ENCODE data around the gene AKT3. TPM values are rescaled to one million over a fixed set of nuclear protein-coding genes. Genes with fewer than 3 reads are reported as not detected.

The AKT3 gene
- total and polyA plus RNA-seq, 7 donors, result 2.1 to 105 (median 66.4) TPM

DNA sequence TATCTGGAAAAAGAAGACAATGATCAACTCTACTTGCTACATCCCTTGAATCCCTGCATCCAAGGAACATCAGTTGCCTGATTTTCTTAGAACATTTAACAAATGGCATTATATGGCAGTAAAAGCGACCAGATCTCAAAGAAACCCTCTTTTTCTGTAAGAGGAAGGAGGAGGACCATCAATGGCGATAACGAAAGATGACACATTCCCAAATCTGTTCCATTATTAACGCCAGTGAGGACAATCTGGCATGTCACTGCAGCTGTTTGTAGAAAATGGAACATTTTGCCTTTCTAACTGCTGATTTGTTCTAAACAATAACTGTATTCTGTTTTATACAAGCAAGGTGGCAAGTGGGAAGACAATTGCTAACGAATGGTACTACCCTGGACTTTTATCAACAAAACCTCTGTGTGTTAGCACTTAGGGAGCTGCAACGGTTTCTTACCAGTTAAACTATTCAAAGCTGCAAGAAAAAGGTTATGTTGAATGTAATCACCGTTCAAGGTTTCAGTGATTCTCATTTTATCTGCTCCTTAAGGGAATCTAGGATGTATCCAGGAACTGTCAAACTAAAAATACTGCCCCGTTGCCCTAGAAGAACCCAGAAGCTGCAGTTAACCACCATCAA is 342.3 kb downstream of the AKT3 start:
- no peak for DNase-seq
- intact Hi-C loops (cut with DNase I), result no loop called here
- peaks cover 0 to 59% (median 12%) of the 10 kb centered on the region in 4 donors for H3K36me3 ChIP-seq

DNA sequence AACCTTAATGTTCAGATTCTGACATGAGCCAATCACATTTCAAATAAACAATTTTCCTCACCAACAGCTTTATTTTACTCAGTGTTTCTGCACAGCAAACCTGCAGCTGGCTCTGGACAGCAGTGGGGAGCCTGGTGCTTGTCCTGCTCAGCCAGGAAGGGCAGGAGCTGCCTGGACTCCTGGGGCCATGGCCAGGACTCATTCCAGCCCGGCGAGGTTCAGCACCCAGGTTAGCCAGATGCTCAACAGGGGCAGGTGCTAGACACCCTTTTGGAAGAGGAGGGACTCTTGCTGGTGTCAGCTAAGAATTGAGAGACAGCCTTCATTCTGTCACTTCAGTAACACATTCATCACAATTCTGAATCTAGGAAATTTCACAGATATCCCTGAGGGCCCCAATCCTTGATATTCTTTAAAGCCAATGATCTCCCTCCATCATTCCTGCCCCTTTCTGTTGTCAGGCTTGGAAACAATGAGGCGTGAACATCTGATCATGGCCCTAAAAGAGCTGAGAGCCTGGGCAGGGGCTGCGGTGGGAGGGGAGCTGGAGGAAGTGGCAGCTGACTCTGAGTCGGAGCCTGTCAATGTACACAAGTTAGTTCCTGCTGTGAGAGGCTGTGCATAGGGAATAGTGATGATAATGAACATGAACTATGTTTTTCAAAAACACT is 342.9 kb downstream of the AKT3 start:
- WGBS, 2 donors, result 59 to 78% methylated on average over 5 of the region's 5 CpGs
- Histone ChIP-seq H3K4me1 (no peaks in the 10 kb centered on the region), H3K27me3 (no peaks in the 10 kb centered on the region), H3K9me3 (no peaks in the 10 kb centered on the region), H3K36me3 (peaks cover 0 to 63% (median 12%) of the 10 kb centered on the region in 4 donors), H3K4me3 (no peak overlapping the region), H3K27ac (no peak overlapping the region)
- TF ChIP-seq POLR2A (IDR thresholded peaks at IDR 0.05) (no peak), EP300 (IDR thresholded peaks at IDR 0.05) (no peak), POLR2AphosphoS5 (IDR thresholded peaks at IDR 0.05) (no peak)
- TF ChIP-seq, protein P1, sequence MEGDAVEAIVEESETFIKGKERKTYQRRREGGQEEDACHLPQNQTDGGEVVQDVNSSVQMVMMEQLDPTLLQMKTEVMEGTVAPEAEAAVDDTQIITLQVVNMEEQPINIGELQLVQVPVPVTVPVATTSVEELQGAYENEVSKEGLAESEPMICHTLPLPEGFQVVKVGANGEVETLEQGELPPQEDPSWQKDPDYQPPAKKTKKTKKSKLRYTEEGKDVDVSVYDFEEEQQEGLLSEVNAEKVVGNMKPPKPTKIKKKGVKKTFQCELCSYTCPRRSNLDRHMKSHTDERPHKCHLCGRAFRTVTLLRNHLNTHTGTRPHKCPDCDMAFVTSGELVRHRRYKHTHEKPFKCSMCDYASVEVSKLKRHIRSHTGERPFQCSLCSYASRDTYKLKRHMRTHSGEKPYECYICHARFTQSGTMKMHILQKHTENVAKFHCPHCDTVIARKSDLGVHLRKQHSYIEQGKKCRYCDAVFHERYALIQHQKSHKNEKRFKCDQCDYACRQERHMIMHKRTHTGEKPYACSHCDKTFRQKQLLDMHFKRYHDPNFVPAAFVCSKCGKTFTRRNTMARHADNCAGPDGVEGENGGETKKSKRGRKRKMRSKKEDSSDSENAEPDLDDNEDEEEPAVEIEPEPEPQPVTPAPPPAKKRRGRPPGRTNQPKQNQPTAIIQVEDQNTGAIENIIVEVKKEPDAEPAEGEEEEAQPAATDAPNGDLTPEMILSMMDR (IDR thresholded peaks at IDR 0.05), result no peak
- no peak for DNase-seq
- intact Hi-C loops (cut with DNase I), result no loop called here

More for the DNA sequence above, 342.3 kb downstream of the AKT3 start:
- H3K4me1 ChIP-seq, result no peaks in the 10 kb centered on the region
- H3K9me3 ChIP-seq, result no peaks in the 10 kb centered on the region
- H3K27ac ChIP-seq, result no peak overlapping the region
- H3K27me3 ChIP-seq, result no peaks in the 10 kb centered on the region
- 72 to 84% methylated on average over 8 of the region's 8 CpGs for WGBS, 2 donors
- no peak overlapping the region for H3K4me3 ChIP-seq
- TF ChIP-seq POLR2A (IDR thresholded peaks at IDR 0.05) (no peak), POLR2AphosphoS5 (IDR thresholded peaks at IDR 0.05) (no peak), EP300 (IDR thresholded peaks at IDR 0.05) (no peak)
- TF ChIP-seq, protein P1 (IDR thresholded peaks at IDR 0.05), result no peak

DNA sequence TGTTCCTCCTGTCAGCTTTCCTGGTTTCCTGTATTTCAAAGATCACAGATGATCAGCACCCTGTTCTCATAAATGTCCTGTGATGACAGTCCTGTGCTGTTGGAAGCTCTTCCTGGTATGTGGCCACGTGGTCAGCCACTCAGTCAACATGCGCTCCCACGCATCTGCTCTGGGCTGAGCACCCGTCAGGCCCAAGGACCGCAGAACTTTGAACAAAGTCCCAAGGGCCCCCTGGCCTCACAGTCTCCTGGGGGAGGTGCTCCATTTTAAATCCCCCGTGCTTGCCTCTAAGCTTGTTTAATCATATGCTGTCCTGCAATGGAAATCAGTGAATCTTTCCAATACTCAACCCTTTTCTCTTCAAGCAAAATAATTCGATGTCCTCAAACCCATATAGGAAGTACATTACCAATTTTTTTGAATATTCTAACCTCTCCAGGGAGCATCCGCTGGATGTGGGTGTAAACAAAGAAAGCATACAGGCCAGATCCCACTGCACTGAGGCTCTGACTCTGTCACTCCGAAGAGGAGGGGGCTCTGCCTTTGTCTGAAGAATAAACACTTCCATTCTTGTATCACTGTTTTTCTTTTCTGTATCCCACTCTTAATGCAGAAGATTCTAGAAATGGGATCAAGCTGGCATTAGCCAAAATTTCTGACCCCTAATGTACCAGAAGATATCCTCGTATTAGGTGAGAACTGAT is 343.9 kb downstream of the AKT3 start:
- Histone ChIP-seq H3K4me3 (no peak overlapping the region), H3K27me3 (no peaks in the 10 kb centered on the region), H3K36me3 (peaks cover 0 to 58% (median 12%) of the 10 kb centered on the region in 4 donors), H3K4me1 (peaks cover 0 to 3% (median 0%) of the 10 kb centered on the region in 4 donors), H3K9me3 (no peaks in the 10 kb centered on the region), H3K27ac (no peak overlapping the region)
- no peak for DNase-seq
- WGBS, 2 donors, result 68 to 79% methylated on average over 10 of the region's 10 CpGs
- TF ChIP-seq POLR2A (IDR thresholded peaks at IDR 0.05) (no peak), POLR2AphosphoS5 (IDR thresholded peaks at IDR 0.05) (no peak), EP300 (IDR thresholded peaks at IDR 0.05) (no peak)
- TF ChIP-seq, protein P1 (IDR thresholded peaks at IDR 0.05), result no peak
- intact Hi-C loops (cut with DNase I), result no loop called here

DNA sequence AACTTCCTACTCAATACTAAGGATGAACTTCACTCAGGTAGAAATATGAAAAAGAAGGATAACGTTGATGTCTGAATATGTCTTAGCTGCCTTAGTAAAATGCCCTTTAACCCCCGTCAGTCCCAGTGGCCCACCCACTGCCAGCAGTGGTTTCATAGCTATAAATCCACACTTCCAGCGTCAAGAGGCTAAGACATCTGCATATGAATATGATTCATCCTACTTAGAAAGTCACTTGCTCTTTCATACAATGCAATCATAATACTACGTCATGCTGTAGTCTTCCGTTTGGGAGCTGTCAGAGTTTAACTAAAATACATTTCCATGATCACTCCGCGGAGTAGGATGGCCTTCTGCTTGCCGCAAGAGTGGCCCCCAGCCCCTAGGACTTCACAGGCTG is 346.9 kb downstream of the AKT3 start:
- peaks cover 0 to 5% (median 0%) of the 10 kb centered on the region in 4 donors for H3K4me1 ChIP-seq
- no peak for DNase-seq
- TF ChIP-seq POLR2AphosphoS5 (IDR thresholded peaks at IDR 0.05), result no peak
- TF ChIP-seq EP300 (IDR thresholded peaks at IDR 0.05), result no peak
- TF ChIP-seq POLR2A (IDR thresholded peaks at IDR 0.05), result no peak
- TF ChIP-seq, protein P1 (IDR thresholded peaks at IDR 0.05), result no peak
- intact Hi-C loops (cut with DNase I), result loop anchor here (5.0 kb wide), 1 partner anchor 64 kb away; no protein-coding TSS in a partner anchor
- 92 to 94% methylated on average over 8 of the region's 8 CpGs for WGBS, 2 donors
- H3K27ac ChIP-seq, result no peak overlapping the region
- H3K36me3 ChIP-seq, result peaks cover 0 to 47% (median 5%) of the 10 kb centered on the region in 4 donors
- H3K27me3 ChIP-seq, result no peaks in the 10 kb centered on the region
- no peaks in the 10 kb centered on the region for H3K9me3 ChIP-seq
- H3K4me3 ChIP-seq, result no peak overlapping the region

Data from sigmoid colon (tissue), 7 donors.